NCI-H2227 treated with DMSO at 0.1 percent for 48 hours (cell line): ENCODE results near the gene HMGN4.

Source experiments
- DNase-seq: peaks from one replicate; lab custom pipeline; 2025; lab: John Stamatoyannopoulos, UW

Gene HMGN4

GRCh38 chr6:26578279-26578678, 40.1 kb downstream of the HMGN4 start:
- no peak for DNase-seq

- no peak for DNase-seq
Measured at GRCh38 chr6:26578741-26579140, 40.6 kb downstream of the HMGN4 start.

- DNase-seq = no peak
Measured at GRCh38 chr6:26581164-26581915, 43.2 kb downstream of the HMGN4 start.

- no peak for DNase-seq
Measured at GRCh38 chr6:26588965-26589364, 50.8 kb downstream of the HMGN4 start.

- DNase-seq = peak; percentile 14
Measured at GRCh38 chr6:26592649-26593048, 54.5 kb downstream of the HMGN4 start.

GRCh38 chr6:26593278-26594130, 55.3 kb downstream of the HMGN4 start:
- DNase-seq = no peak

GRCh38 chr6:26594131-26594498, 55.9 kb downstream of the HMGN4 start:
- no peak for DNase-seq

GRCh38 chr6:26594730-26595632, 56.8 kb downstream of the HMGN4 start:
- peak; percentile 72 for DNase-seq

- DNase-seq = peak; percentile 86
Measured at GRCh38 chr6:26595669-26596269, 57.6 kb downstream of the HMGN4 start.
